Neural cell (in vitro differentiated cells): ENCODE results near the gene FUT7.

Experiments
- CTCF ChIP-seq: fragments of 450-650 bp; IDR thresholded peaks from 2 replicates; pipeline ENCODE4 v1.5.1; 2014; ENCODE audit warnings: antibody characterized with exemption, mild to moderate bottlenecking, moderate library complexity; ENCODE audit not compliant: poor library complexity, severe bottlenecking
- POLR2AphosphoS5 ChIP-seq: IDR thresholded peaks from 2 replicates; pipeline ENCODE4 v1.6.1; 2012
- SMC3 ChIP-seq: fragments of 450-650 bp; conservative IDR thresholded peaks from 2 replicates; pipeline ENCODE4 v1.6.1; 2014; ENCODE audit warnings: antibody characterized with exemption, mild to moderate bottlenecking, moderate library complexity; ENCODE audit not compliant: poor library complexity

- TF ChIP-seq CTCF (no peak), POLR2AphosphoS5 (no peak), SMC3 (no peak)
Observed at GRCh38 chr9:137077010-137077747, 45.3 kb upstream of the FUT7 start, which contains the start of gene UAP1L1.
